A673 (cell line): Measurements from ENCODE around the gene DLG2. TPM values are rescaled to one million over a fixed set of nuclear protein-coding genes. Genes with fewer than 3 reads are reported as not detected.
"Not testable (repeated sequence)": the region's sequence is repeated elsewhere in the genome, so short reads cannot be mapped to it uniquely, and the experiment has no call there.

Source experiments
- BruUV-seq: library from RNA; stranded (reverse); fragments of 400-500 nt; replicated peaks from 2 replicates; lab custom pipeline; 2021; lab: Mats Ljungman, UMichigan
- CTCF ChIA-PET: fragments of 300-600 bp; sonication (Branson Sonifier 250); formaldehyde crosslinking; loops from one replicate; lab custom pipeline; 2022; ENCODE audit warnings: antibody characterized with exemption; lab: Charles Lee
- POLR2A ChIA-PET: fragments of 300-600 bp; sonication (Branson Sonifier 250); formaldehyde crosslinking; loops from one replicate; lab custom pipeline; 2022; ENCODE audit warnings: antibody characterized with exemption; ENCODE audit not compliant: low non-redundant PET; lab: Charles Lee
- DNase-seq: peaks from one replicate; pipeline ENCODE4 v3.0.0-alpha.2; 2015; ENCODE audit warnings: low spot score
- H3K27ac ChIP-seq: fragments of 200-600 bp; sonication (generic); 2 replicates; pipeline ENCODE4 v1.5.1; 2016; ENCODE audit warnings: mixed run types, low read depth, mild to moderate bottlenecking, mixed read lengths, antibody characterized with exemption, low read length; ENCODE audit not compliant: poor library complexity, severe bottlenecking
- H3K27me3 ChIP-seq: fragments of 200-600 bp; sonication (generic); replicated peaks from 2 replicates; pipeline ENCODE4 v1.6.1; 2017; ENCODE audit warnings: mixed run types, low read depth, mild to moderate bottlenecking, mixed read lengths, antibody characterized with exemption, low read length; ENCODE audit not compliant: insufficient read depth, poor library complexity
- H3K36me3 ChIP-seq: fragments of 200-600 bp; sonication (generic); 2 replicates; pipeline ENCODE4 v1.6.1; 2016; ENCODE audit warnings: mixed run types, mild to moderate bottlenecking, mixed read lengths, antibody characterized with exemption, low read length; ENCODE audit not compliant: insufficient read depth, poor library complexity, severe bottlenecking
- H3K4me1 ChIP-seq: fragments of 200-600 bp; sonication (generic); 2 replicates; pipeline ENCODE4 v1.6.1; 2017; ENCODE audit warnings: mixed run types, mild to moderate bottlenecking, mixed read lengths, antibody characterized with exemption, low read length; ENCODE audit not compliant: insufficient read depth, poor library complexity, severe bottlenecking
- H3K4me3 ChIP-seq: fragments of 200-600 bp; sonication (generic); 2 replicates; pipeline ENCODE4 v1.5.1; 2016; ENCODE audit warnings: low read depth, mixed run types, mild to moderate bottlenecking, mixed read lengths, low read length; ENCODE audit not compliant: poor library complexity, severe bottlenecking
- H3K9me3 ChIP-seq: fragments of 200-600 bp; sonication (generic); 2 replicates; pipeline ENCODE4 v1.6.1; 2016; ENCODE audit warnings: mixed run types, low read depth, mild to moderate bottlenecking, mixed read lengths, antibody characterized with exemption, low read length; ENCODE audit not compliant: poor library complexity, severe bottlenecking
- CTCF ChIP-seq: fragments of 300-800, 200-600 bp; sonication (generic); conservative IDR thresholded peaks from 2 replicates; pipeline ENCODE4 v1.5.1; 2017; ENCODE audit warnings: low read depth, mild to moderate bottlenecking, antibody characterized with exemption, low read length, moderate library complexity, mixed read lengths
- EZH2 ChIP-seq: fragments of 200-600 bp; sonication (generic); IDR thresholded peaks from 2 replicates; pipeline ENCODE4 v1.6.1; 2017; ENCODE audit warnings: borderline replicate concordance, low read depth, mild to moderate bottlenecking, mixed read lengths, antibody characterized with exemption, low read length; ENCODE audit not compliant: poor library complexity, severe bottlenecking
- intact Hi-C: fragments of 100-400 bp; cut with micrococcal nuclease; formaldehyde crosslinking; loops from one replicate; pipeline ENCODE4 v1.10.0; 2022; ENCODE audit not compliant: unreplicated experiment
- total RNA-seq: library from RNA; stranded (reverse); gene quantifications from 2 replicates; pipeline ENCODE4 v1.2.3, GENCODE V29; 2021

Gene DLG2
- total RNA-seq, 1 experiment from 2014 or later: 277 TPM

DNA sequence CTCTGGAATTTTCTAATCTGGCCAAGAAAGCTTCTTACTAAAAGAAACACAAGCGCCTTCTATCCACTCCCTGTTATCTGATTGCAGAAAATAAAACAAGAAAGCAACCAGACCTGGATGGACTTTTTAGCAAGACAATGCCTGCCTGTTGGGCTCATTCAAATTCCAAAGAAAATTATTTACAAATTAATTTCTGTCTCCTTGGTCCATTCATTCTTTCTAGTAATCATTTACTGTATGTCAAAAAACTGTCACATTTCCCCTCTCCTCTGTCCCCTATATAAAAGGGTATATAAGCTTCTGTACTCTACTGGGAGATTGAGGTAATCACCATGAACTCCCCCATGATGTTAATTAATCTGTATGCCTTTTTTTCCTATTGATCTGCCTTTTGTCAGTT lies 279.9 kb downstream of the DLG2 start:
- Histone ChIP-seq H3K9me3 (no peaks in the 10 kb centered on the region), H3K4me1 (no peaks in the 10 kb centered on the region), H3K4me3 (no peak overlapping the region), H3K27me3 (no peaks in the 10 kb centered on the region), H3K27ac (no peak overlapping the region), H3K36me3 (no peaks in the 10 kb centered on the region)
- no peak for DNase-seq
- ChIA-PET CTCF (no interaction called here), POLR2A (no interaction called here)
- no peak for TF ChIP-seq CTCF
- no peak for TF ChIP-seq EZH2
- no TSS peak for BruUV-seq
- intact Hi-C loops: no loop called here

DNA sequence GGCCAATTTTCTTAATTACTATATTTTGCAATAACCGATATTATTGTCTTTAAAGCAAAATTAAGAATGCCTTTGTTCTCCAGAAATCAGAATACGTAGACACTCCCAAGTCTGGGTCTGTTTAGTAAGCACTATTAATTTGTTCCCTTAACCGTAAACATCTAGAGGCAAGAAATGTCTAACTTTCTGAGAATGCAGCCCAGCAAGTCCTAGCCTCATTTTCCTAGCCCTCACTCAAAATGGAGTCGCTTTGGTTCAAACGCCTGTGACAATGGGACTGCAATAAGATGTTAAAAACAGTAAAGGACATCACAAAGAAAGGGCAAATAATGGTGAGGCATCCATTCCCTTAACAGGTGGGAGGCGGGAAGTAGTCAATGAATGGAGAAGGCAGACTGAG lies 280.7 kb downstream of the DLG2 start:
- DNase-seq: no peak
- Histone ChIP-seq H3K27ac (no peak overlapping the region), H3K9me3 (no peaks in the 10 kb centered on the region), H3K27me3 (no peaks in the 10 kb centered on the region), H3K4me1 (no peaks in the 10 kb centered on the region), H3K4me3 (no peak overlapping the region), H3K36me3 (no peaks in the 10 kb centered on the region)
- BruUV-seq: no TSS peak
- intact Hi-C loops: no loop called here
- POLR2A ChIA-PET: interaction anchor here (0.6 kb wide), 1 partner anchor 10 kb away, joined by 4 read pairs; no protein-coding TSS in a partner anchor
- TF ChIP-seq CTCF: no peak
- no peak for TF ChIP-seq EZH2
- CTCF ChIA-PET: no interaction called here

DNA sequence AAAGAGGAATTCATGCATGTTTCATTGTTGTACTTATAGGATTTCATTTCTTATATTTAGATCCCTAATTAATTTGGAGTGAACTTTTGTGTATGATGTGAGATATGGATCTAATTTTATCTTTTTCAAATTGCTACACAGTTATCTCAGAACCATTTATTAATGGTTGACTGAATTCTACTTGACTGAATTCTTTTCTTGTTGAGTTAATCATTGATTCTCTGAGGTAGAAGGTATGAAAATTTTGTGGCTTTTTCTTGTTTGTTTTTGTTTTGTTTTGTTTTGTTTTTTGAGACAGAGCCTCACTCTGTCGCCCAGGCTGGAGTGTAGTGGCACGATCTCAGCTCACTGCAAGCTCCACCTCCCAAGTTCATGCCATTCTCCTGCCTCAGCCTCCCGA lies 286.3 kb downstream of the DLG2 start:
- POLR2A ChIA-PET, BruUV-seq, H3K9me3 ChIP-seq, H3K27me3 ChIP-seq, H3K4me3 ChIP-seq, H3K4me1 ChIP-seq, DNase-seq, H3K27ac ChIP-seq, intact Hi-C loops, H3K36me3 ChIP-seq: not testable (repeated sequence)
- CTCF ChIA-PET: interaction anchor here (0.6 kb wide), 1 partner anchor 20 kb away, joined by 3 read pairs; no protein-coding TSS in a partner anchor

DNA sequence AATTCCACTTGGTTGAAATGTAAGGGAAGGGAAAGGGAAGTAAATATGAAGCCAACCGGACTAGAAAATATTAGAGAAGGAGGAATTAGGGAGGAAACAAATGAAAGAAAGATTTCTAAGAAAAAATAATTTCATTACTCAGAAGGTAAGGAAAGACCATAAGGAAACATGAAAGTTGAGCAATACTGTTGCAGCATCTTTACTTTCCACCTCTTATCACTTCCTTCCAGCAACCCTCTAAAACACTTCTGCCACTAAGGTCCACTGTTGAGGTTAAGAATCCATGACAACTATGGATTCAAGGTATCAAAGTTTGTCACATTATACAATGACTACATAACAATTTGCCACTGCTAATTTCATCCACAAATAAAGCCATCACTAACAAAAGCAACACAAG lies 308.6 kb downstream of the DLG2 start:
- DNase-seq: no peak
- Histone ChIP-seq H3K9me3 (no peaks in the 10 kb centered on the region), H3K27me3 (peaks cover 6% of the 10 kb centered on the region), H3K36me3 (no peaks in the 10 kb centered on the region), H3K27ac (no peak overlapping the region), H3K4me3 (no peak overlapping the region), H3K4me1 (no peaks in the 10 kb centered on the region)
- no TSS peak for BruUV-seq
- intact Hi-C loops: no loop called here
- TF ChIP-seq EZH2: no peak
- TF ChIP-seq CTCF: no peak
- POLR2A ChIA-PET: no interaction called here
- CTCF ChIA-PET: no interaction called here
